ENCODE measurements around the gene SLC17A1. TPM values are rescaled to one million over a fixed set of nuclear protein-coding genes. Genes with fewer than 3 reads are reported as not detected.

Gene SLC17A1
- total RNA-seq, 6 experiments from 2014 or later: 10.5 to 22.8 (median 14.5) TPM

GRCh38 chr6:25774120-25774715 lies 57.6 kb downstream of the SLC17A1 start:
- no peak for ATAC-seq
- intact Hi-C loops (cut with DNase I): no loop called here
- Histone ChIP-seq H3K4me3 (no peak overlapping the region), H3K36me3 (peaks cover 0 to 29% (median 6%) of the 10 kb centered on the region in 4 donors), H3K4me1 (no peaks in the 10 kb centered on the region), H3K27me3 (no peaks in the 10 kb centered on the region), H3K9me3 (no peaks in the 10 kb centered on the region), H3K27ac (no peak overlapping the region)
- 38% methylated on average over 2 of the region's 2 CpGs for WGBS (ENCODE audit: insufficient coverage, low coverage, low lambda C conversion rate, missing lambda C conversion rate)
- no peak for DNase-seq
- TF ChIP-seq CTCF (IDR thresholded peaks at IDR 0.05) (no peak), POLR2A (IDR thresholded peaks at IDR 0.05) (no peak)

GRCh38 chr6:25769983-25770382 lies 61.9 kb downstream of the SLC17A1 start:
- DNase-seq (peak in 1 of 3 donors; percentile 20), ATAC-seq (peak; percentile 26 to 92 (median 45))
- Histone ChIP-seq H3K27me3 (no peaks in the 10 kb centered on the region), H3K4me1 (no peaks in the 10 kb centered on the region), H3K4me3 (no peak overlapping the region), H3K36me3 (peaks cover 0 to 33% (median 0%) of the 10 kb centered on the region in 4 donors), H3K27ac (no peak overlapping the region), H3K9me3 (no peaks in the 10 kb centered on the region)
- intact Hi-C loops (cut with DNase I): no loop called here
- TF ChIP-seq CTCF (IDR thresholded peaks at IDR 0.05): no peak
- no peak for TF ChIP-seq POLR2A (IDR thresholded peaks at IDR 0.05)
- WGBS (ENCODE audit: insufficient coverage, low coverage, low lambda C conversion rate, missing lambda C conversion rate): 37% methylated on average over 2 of the region's 2 CpGs

- Histone ChIP-seq H3K4me1 (no peaks in the 10 kb centered on the region), H3K27me3 (no peaks in the 10 kb centered on the region), H3K4me3 (no peak overlapping the region), H3K36me3 (peaks cover 0 to 29% (median 0%) of the 10 kb centered on the region in 4 donors), H3K27ac (no peak overlapping the region), H3K9me3 (no peaks in the 10 kb centered on the region)
- no peak for ATAC-seq
- DNase-seq: no peak
- intact Hi-C loops (cut with DNase I): no loop called here
- TF ChIP-seq POLR2A (IDR thresholded peaks at IDR 0.05) (no peak), CTCF (IDR thresholded peaks at IDR 0.05) (no peak)
- 55% methylated on average over 1 of the region's 1 CpG for WGBS (ENCODE audit: insufficient coverage, low coverage, low lambda C conversion rate, missing lambda C conversion rate)
These were observed 63.3 kb downstream of the SLC17A1 start for GRCh38 chr6:25768566-25768965.

- Histone ChIP-seq H3K4me1 (no peaks in the 10 kb centered on the region), H3K9me3 (no peaks in the 10 kb centered on the region), H3K36me3 (peaks cover 0 to 29% (median 3%) of the 10 kb centered on the region in 4 donors), H3K4me3 (no peak overlapping the region), H3K27ac (no peak overlapping the region), H3K27me3 (no peaks in the 10 kb centered on the region)
- DNase-seq (no peak), ATAC-seq (no peak)
- 100% methylated on average over 1 of the region's 2 CpGs for WGBS (ENCODE audit: insufficient coverage, low coverage, low lambda C conversion rate, missing lambda C conversion rate)
- intact Hi-C loops (cut with DNase I): no loop called here
- TF ChIP-seq POLR2A (IDR thresholded peaks at IDR 0.05) (no peak), CTCF (IDR thresholded peaks at IDR 0.05) (no peak)
These were observed 67.2 kb downstream of the SLC17A1 start for GRCh38 chr6:25764611-25765010.

Measured in right lobe of liver (tissue), 6 donors.